Tibial nerve (tissue), 4 donors: ENCODE results near the gene BNIP5. TPM values are rescaled to one million over a fixed set of nuclear protein-coding genes. Genes with fewer than 3 reads are reported as not detected.

ENCODE experiments used
- DNase-seq, 2 donors: peaks; one replicate each; pipeline ENCODE4 v3.0.0-alpha.2; 2019; ENCODE audit warnings: low spot score in 2 of 2
- H3K27ac ChIP-seq, 4 donors: fragments of 200-600 bp; sonication (generic) in 3 of 4; one replicate each; pipeline ENCODE4 v1.5.1; 2017 to 2019; ENCODE audit warnings: mild to moderate bottlenecking in 1 of 4
- H3K27me3 ChIP-seq, 2 donors: fragments of 200-600 bp; sonication (generic) in 1 of 2; one replicate each; pipeline versions ENCODE4 v1.5.1 to v1.6.0; 2017 to 2019
- H3K36me3 ChIP-seq, 3 donors: fragments of 200-600 bp; sonication (generic); one replicate each; pipeline ENCODE4 v1.5.1; 2018 to 2019
- H3K4me1 ChIP-seq, 4 donors: fragments of 200-600 bp; sonication (generic) in 3 of 4; one replicate each; pipeline ENCODE4 v1.5.1; 2017 to 2019
- H3K4me3 ChIP-seq, 4 donors: fragments of 200-600 bp; sonication (generic) in 3 of 4; one replicate each; pipeline ENCODE4 v1.5.1; 2017 to 2019; ENCODE audit warnings: mild to moderate bottlenecking in 1 of 4, moderate library complexity in 1 of 4
- H3K9me3 ChIP-seq, 4 donors: fragments of 200-600 bp; sonication (generic) in 3 of 4; one replicate each; pipeline ENCODE4 v1.5.1; 2017 to 2019
- CTCF ChIP-seq, 5 experiments: fragments of 200-600 bp in 3 of 5; fragments of 450-650 bp in 2 of 5; sonication (generic) in 3 of 5; IDR thresholded peaks; one replicate each; pipeline ENCODE4 v1.5.1; 2016 to 2019; ENCODE audit warnings: antibody characterized with exemption in 5 of 5, mild to moderate bottlenecking in 3 of 5, moderate library complexity in 2 of 5
- EP300 ChIP-seq, 2 donors: sonication (generic); formaldehyde crosslinking; IDR thresholded peaks; one replicate each; pipeline ENCODE4 v1.6.1; 2017; ENCODE audit warnings: antibody characterized with exemption in 2 of 2, mild to moderate bottlenecking in 1 of 2
- POLR2A ChIP-seq, 2 donors: fragments of 450-650 bp; IDR thresholded peaks; one replicate each; pipeline ENCODE4 v1.6.1; 2017; ENCODE audit warnings: antibody characterized with exemption in 2 of 2, mild to moderate bottlenecking in 2 of 2, moderate library complexity in 2 of 2
- WGBS, 2 donors: methylation state at CpG; one replicate each; pipeline ENCODE4 v1.1.5; 2018; 5-methylcytosine and 5-hydroxymethylcytosine counted together
- total RNA-seq, 4 donors: library from RNA; depleted of rRNA; stranded (reverse); fragments of >200 nt; gene quantifications; one replicate each; pipeline ENCODE4 v1.1.0, GENCODE V29; 2016

BNIP5 gene
- total RNA-seq, 4 donors from 2014 or later: not detected

GRCh38 chr6:36335465-36336207 is 1.1 kb downstream of the BNIP5 start:
- WGBS, 2 donors: 93 to 95% methylated on average over 14 of the region's 14 CpGs
- Histone ChIP-seq H3K9me3 (no peaks in the 10 kb centered on the region), H3K4me3 (no peak overlapping the region), H3K4me1 (peaks cover 0 to 35% (median 0%) of the 10 kb centered on the region in 4 donors), H3K27ac (peak overlapping the region in 1 of 4 donors; percentile 48), H3K27me3 (no peaks in the 10 kb centered on the region), H3K36me3 (no peaks in the 10 kb centered on the region)
- no peak for DNase-seq
- no peak for TF ChIP-seq CTCF (IDR thresholded peaks at IDR 0.05)
- TF ChIP-seq EP300 (IDR thresholded peaks at IDR 0.05): no peak
- TF ChIP-seq POLR2A (IDR thresholded peaks at IDR 0.05): no peak

- Histone ChIP-seq H3K4me1 (peaks cover 0 to 30% (median 0%) of the 10 kb centered on the region in 4 donors), H3K27ac (peak overlapping the region in 3 of 4 donors; percentile 29 to 66 (median 48)), H3K36me3 (no peaks in the 10 kb centered on the region), H3K27me3 (no peaks in the 10 kb centered on the region), H3K4me3 (no peak overlapping the region), H3K9me3 (no peaks in the 10 kb centered on the region)
- TF ChIP-seq CTCF (IDR thresholded peaks at IDR 0.05) (no peak), POLR2A (IDR thresholded peaks at IDR 0.05) (no peak), EP300 (IDR thresholded peaks at IDR 0.05) (no peak)
- WGBS, 2 donors: 68 to 76% methylated on average over 14 of the region's 14 CpGs
- DNase-seq: no peak
These were observed 1.7 kb downstream of the BNIP5 start for GRCh38 chr6:36334832-36335459.

- 30 to 39% methylated on average over 20 of the region's 20 CpGs for WGBS, 2 donors
- H3K36me3 ChIP-seq: no peaks in the 10 kb centered on the region
- no peaks in the 10 kb centered on the region for H3K9me3 ChIP-seq
- TF ChIP-seq POLR2A (IDR thresholded peaks at IDR 0.05) (no peak), EP300 (IDR thresholded peaks at IDR 0.05) (peak in 1 of 2 donors; percentile 40)
- H3K27me3 ChIP-seq: no peaks in the 10 kb centered on the region
- DNase-seq: peak in 1 of 2 donors; percentile 19
- peak overlapping the region in 3 of 4 donors; percentile 0 to 66 (median 29) for H3K27ac ChIP-seq
- H3K4me1 ChIP-seq: peaks cover 0 to 23% (median 0%) of the 10 kb centered on the region in 4 donors
- H3K4me3 ChIP-seq: no peak overlapping the region
These were observed 2.6 kb downstream of the BNIP5 start for GRCh38 chr6:36333931-36334725.

- Histone ChIP-seq H3K27me3 (no peaks in the 10 kb centered on the region), H3K4me1 (peaks cover 0 to 27% (median 0%) of the 10 kb centered on the region in 4 donors), H3K9me3 (no peaks in the 10 kb centered on the region), H3K27ac (no peak overlapping the region), H3K36me3 (no peaks in the 10 kb centered on the region), H3K4me3 (no peak overlapping the region)
- DNase-seq: no peak
- WGBS, 2 donors: 56 to 73% methylated on average over 8 of the region's 8 CpGs
- TF ChIP-seq POLR2A (IDR thresholded peaks at IDR 0.05): no peak
- TF ChIP-seq CTCF (IDR thresholded peaks at IDR 0.05): no peak
- TF ChIP-seq EP300 (IDR thresholded peaks at IDR 0.05): no peak
These were observed 3.4 kb downstream of the BNIP5 start for GRCh38 chr6:36333171-36333895.

- Histone ChIP-seq H3K4me3 (no peak overlapping the region), H3K27me3 (no peaks in the 10 kb centered on the region), H3K9me3 (no peaks in the 10 kb centered on the region), H3K4me1 (peaks cover 0 to 46% (median 0%) of the 10 kb centered on the region in 4 donors), H3K27ac (no peak overlapping the region), H3K36me3 (no peaks in the 10 kb centered on the region)
- 91 to 93% methylated on average over 6 of the region's 6 CpGs for WGBS, 2 donors
- DNase-seq: no peak
- TF ChIP-seq CTCF (IDR thresholded peaks at IDR 0.05) (no peak), POLR2A (IDR thresholded peaks at IDR 0.05) (no peak), EP300 (IDR thresholded peaks at IDR 0.05) (no peak)
These were observed 5.3 kb downstream of the BNIP5 start for GRCh38 chr6:36331381-36331780.
